ENCODE results near the gene ABHD2.
"Not testable (repeated sequence)": the region's sequence is repeated elsewhere in the genome, so short reads cannot be mapped to it uniquely, and the experiment has no call there.

Gene ABHD2

GRCh38 chr15:89141159-89141558, 52.9 kb downstream of the ABHD2 start:
- not testable (repeated sequence) for DNase-seq

DNA sequence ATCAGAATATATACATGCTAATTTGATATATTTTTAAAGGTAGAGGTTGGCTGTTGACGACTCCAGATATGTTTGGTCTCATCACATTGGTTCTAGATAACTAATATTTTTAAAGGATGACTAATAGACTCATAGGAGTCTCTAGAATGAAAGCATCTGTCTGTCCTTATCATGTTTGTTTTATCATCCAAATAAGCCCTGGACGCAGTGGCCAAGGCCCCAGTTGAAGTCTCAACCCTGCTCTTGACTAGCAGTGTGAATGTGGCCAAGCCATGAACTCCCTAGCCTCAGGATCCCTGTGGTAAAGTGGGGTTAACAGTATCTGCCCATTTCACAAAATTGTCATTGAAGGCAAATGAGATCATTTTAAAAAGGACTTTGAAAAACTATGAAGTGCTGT, 53.6 kb downstream of the ABHD2 start:
- no peak for DNase-seq

- no peak for DNase-seq
Observed at GRCh38 chr15:89142423-89142822, 54.2 kb downstream of the ABHD2 start.

DNA sequence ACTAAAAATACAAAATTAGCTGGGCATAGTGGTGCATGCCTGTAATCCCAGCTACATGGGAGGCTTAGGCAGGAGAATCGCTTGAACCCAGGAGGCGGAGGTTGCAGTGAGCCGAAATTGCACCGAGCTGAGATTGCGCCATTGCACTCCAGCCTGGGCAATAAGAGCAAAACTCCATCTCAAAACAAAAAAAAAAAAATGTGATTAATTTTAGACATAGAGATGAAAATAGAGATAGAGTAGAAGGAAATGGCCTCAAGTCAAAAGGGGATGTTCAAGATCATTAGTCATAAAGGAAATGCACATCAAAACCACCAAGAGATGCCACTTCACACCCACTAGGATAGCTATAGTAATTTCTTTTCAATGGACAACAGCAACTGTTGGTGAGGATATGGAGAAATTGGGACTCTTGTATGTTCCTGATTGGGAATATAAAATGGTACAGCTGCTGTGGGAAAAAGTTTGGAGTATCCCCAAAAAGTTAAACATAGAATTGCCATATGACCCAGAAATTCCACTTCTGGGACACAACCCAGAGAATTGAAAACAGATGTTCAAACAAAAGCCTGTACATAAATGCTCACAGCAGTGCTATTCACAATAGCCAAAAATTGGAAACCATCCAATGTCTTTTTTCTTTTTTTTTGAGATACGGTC, 55.4 kb downstream of the ABHD2 start:
- DNase-seq, result no peak

- DNase-seq, result no peak
Observed at GRCh38 chr15:89144491-89144890, 56.2 kb downstream of the ABHD2 start.

DNA sequence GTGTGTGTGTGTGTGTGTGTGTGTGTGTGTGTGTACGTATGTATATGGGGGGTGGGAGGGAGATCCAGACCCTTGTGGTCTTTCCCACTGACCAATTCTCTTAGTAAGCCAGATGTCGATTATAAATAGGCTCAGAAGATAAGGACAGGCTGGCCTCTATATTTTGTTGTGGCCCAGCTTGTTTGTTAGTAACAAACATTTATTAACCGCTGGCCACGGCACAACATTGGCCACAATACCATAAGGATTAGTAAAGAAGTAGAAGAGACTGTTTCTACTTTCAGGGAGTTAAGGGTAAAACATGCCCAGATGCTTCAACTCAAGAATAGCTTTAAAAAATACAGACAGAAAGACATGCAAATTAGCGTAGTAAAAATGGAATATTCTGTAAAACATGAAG, 58.1 kb downstream of the ABHD2 start:
- DNase-seq, result no peak

DNA sequence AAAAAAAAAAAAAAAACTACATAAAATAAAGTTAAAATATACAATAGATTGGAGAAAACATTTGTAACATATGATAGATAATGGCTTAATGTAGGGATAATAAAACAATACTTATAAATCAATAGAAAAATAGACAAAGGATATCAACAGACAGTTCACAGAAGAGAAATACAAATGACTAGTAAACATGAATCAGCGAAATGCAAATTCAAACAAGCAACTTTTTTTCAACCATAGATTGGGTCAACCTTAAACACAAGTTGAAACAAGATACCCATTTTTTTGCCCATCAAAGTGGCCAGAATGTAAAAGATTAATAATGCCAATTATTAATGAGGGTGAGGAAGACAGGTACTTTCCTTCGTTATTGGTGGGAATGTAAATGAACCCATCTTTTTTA, 59.9 kb downstream of the ABHD2 start:
- no peak for DNase-seq

GRCh38 chr15:89149501-89150101, 61.3 kb downstream of the ABHD2 start:
- no peak for DNase-seq

GRCh38 chr15:89150287-89150686, 62.0 kb downstream of the ABHD2 start:
- DNase-seq, result no peak

GRCh38 chr15:89150762-89151664, 62.8 kb downstream of the ABHD2 start:
- DNase-seq, result no peak

GRCh38 chr15:89155122-89155521, 66.9 kb downstream of the ABHD2 start:
- no peak for DNase-seq

GRCh38 chr15:89155656-89156055, 67.4 kb downstream of the ABHD2 start:
- no peak for DNase-seq

GRCh38 chr15:89157061-89157460, 68.8 kb downstream of the ABHD2 start:
- DNase-seq, result no peak

GRCh38 chr15:89157918-89158564, 69.8 kb downstream of the ABHD2 start:
- no peak for DNase-seq

DNA sequence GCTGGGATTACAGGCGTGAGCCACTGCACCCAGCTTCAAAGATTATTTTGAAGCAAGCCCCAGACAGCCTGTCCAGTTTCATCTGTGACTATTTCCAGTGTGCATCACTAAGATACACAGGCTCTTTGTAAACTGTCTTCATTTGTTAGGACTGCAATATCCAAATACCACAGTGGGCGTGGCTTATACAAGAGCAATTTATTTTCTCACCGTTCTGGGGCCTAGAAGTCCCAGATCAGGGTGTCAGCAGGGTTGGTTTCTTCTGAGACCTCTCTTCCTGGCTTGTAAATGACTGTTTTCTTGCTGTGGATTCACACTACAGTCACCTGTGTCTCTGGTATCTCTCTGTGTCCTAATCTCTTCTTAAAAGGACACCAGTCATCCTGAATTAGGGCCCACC, 73.4 kb downstream of the ABHD2 start:
- no peak for DNase-seq

DNA sequence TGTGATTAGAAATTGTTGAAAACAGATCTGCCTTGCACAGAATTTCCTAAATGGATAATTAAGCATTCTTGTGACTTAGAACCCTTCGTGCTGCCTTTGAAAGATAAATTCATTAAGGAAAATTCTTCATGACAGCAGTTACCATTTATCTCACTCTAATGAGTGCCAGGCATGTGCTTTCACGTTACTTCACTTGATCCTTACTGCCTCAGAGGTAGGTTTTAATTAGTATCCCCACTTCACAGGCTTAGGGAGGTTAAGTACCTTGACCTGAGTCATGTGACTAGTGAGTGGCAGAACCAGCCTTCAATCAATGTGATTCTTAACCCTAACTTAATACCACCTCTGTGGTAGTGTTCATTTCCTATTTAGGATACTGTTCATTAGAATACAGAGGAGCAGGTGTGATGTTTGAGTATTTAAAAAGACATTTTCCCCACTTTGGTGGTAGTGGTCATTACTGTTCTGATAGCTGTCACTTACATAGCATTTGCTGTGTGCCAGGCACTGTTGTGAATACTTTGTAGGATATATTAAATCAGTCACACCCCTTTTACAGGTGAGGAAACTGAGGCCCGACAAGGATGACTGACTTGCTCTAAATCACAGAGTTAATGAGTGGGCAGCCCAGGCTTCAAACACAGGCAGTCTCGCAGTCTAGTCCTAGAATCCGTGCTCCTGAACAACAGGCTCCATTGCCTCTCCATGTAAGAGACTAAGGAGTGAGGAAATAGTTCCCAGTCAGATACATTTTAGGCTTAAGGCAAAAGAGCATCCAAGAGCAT, 75.2 kb downstream of the ABHD2 start:
- DNase-seq, result no peak

GRCh38 chr15:89164712-89165211, 76.5 kb downstream of the ABHD2 start:
- DNase-seq, result no peak

DNA sequence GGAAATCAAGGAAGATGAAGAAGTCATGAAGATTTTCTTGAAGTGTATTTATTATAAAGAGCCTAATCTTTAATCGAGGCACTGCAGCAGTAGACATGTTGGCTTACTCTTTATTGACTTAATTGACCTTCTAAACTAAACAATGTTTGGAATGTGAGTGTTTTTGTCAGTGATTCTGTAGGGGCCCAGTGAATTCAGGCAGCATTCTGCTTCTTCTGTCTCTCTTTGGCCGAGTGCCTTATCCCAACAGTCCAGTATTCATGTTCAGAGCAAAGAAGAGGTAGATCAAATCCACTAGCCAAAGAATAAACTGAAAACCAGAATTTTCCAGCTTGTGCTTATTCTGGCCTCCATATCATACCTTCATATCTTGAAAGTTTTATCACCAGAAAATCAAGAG, 77.4 kb downstream of the ABHD2 start:
- no peak for DNase-seq

GRCh38 chr15:89167267-89168176, 79.3 kb downstream of the ABHD2 start:
- peak; percentile 64 for DNase-seq

GRCh38 chr15:89168316-89168833, 80.1 kb downstream of the ABHD2 start:
- DNase-seq, result no peak

GRCh38 chr15:89170364-89170763, 82.1 kb downstream of the ABHD2 start:
- DNase-seq, result no peak
